ENCODE data around the gene ITK. TPM values are rescaled to one million over a fixed set of nuclear protein-coding genes. Genes with fewer than 3 reads are reported as not detected.

ITK gene
- total and polyA plus RNA-seq, 12 donors: 0.22 to 2.7 (median 0.92) TPM; not detected in 1

GRCh38 chr5:157258450-157258849 is 77.8 kb downstream of the ITK start:
- Histone ChIP-seq H3K27me3 (no peaks in the 10 kb centered on the region), H3K4me3 (no peak overlapping the region), H3K9me3 (replicated peaks in 1 of 3) (no peaks in the 10 kb centered on the region), H3K4me1 (replicated peaks in 1 of 2) (no peaks in the 10 kb centered on the region), H3K27ac (no peak overlapping the region), H3K36me3 (replicated peaks in 1 of 2) (no peaks in the 10 kb centered on the region)
- WGBS, 4 donors: 89 to 94% (median 93%) methylated on average over 6 of the region's 6 CpGs
- intact Hi-C loops (cut with DNase I): loop anchor here (5.0 kb wide), 1 partner anchor 54 kb away; no protein-coding TSS in a partner anchor
- no peak for DNase-seq
- no peak for TF ChIP-seq POLR2A (IDR thresholded peaks at IDR 0.05)
- no peak for TF ChIP-seq CTCF (IDR thresholded peaks at IDR 0.05)

GRCh38 chr5:157259699-157260098 is 79.1 kb downstream of the ITK start:
- intact Hi-C loops (cut with DNase I): loop anchor here (5.0 kb wide), 1 partner anchor 53 kb away; no protein-coding TSS in a partner anchor
- no peaks in the 10 kb centered on the region for H3K9me3 ChIP-seq (replicated peaks in 1 of 3)
- no peaks in the 10 kb centered on the region for H3K4me1 ChIP-seq (replicated peaks in 1 of 2)
- no peak overlapping the region for H3K27ac ChIP-seq
- H3K4me3 ChIP-seq: no peak overlapping the region
- H3K27me3 ChIP-seq: no peaks in the 10 kb centered on the region
- H3K36me3 ChIP-seq (replicated peaks in 1 of 2): no peaks in the 10 kb centered on the region
- TF ChIP-seq POLR2A (IDR thresholded peaks at IDR 0.05) (no peak), CTCF (IDR thresholded peaks at IDR 0.05) (no peak)
- WGBS, 4 donors: 79 to 91% (median 85%) methylated on average over 4 of the region's 4 CpGs
- DNase-seq: no peak

DNA sequence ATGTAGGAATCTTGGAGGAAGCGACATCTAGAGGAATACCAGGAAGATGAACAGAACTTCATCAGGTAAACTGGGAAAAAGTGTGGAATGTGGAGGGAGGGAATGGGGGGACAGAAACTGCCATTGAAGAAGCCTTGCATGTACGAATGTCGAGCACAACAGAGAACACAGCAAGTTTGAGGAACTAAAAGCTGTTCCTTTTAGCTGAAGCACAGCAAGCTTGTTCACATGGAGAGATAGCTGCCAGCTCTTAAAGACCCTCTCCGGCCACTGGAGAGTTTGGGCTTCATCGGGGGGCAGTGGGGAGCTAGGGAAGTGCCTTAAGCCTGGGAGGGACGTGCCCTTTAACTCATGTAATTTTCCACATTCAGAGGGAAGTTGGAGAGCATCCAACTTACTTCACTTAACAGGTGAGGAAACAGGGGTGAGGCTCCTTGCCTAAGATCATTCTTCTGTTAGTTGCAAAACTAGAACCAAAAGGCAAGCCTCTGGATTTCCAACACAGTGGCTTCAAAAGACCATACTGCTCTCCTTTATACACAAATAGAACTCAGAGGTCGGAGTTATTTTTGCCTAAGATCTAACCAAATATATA is 83.0 kb downstream of the ITK start:
- Histone ChIP-seq H3K36me3 (replicated peaks in 1 of 2) (no peaks in the 10 kb centered on the region), H3K27ac (no peak overlapping the region), H3K9me3 (replicated peaks in 1 of 3) (no peaks in the 10 kb centered on the region), H3K4me3 (no peak overlapping the region), H3K27me3 (no peaks in the 10 kb centered on the region), H3K4me1 (replicated peaks in 1 of 2) (peaks cover 5 to 23% of the 10 kb centered on the region in 2 donors)
- TF ChIP-seq POLR2A (IDR thresholded peaks at IDR 0.05) (no peak), CTCF (IDR thresholded peaks at IDR 0.05) (no peak)
- intact Hi-C loops (cut with DNase I): no loop called here
- no peak for DNase-seq
- 68 to 73% (median 70%) methylated on average over 7 of the region's 7 CpGs for WGBS, 4 donors

GRCh38 chr5:157265714-157266285 is 85.2 kb downstream of the ITK start, which contains the start of gene CYFIP2:
TSS of gene CYFIP2 (plus strand) at chr5:157266123. CDS start at chr5:157285362, 19,239 bp downstream.
- Histone ChIP-seq H3K4me1 (replicated peaks in 1 of 2) (peaks cover 10 to 40% of the 10 kb centered on the region in 2 donors), H3K27me3 (no peaks in the 10 kb centered on the region), H3K4me3 (peak within 1 kb of the TSS in 2 of 4 donors; percentile 30 to 94), H3K9me3 (replicated peaks in 1 of 3) (no peaks in the 10 kb centered on the region), H3K27ac (peak within 1 kb of the TSS in 4 of 5 donors; percentile 10 to 70 (median 32)), H3K36me3 (replicated peaks in 1 of 2) (no peaks in the 10 kb centered on the region)
- intact Hi-C loops (cut with DNase I): no loop called here
- WGBS, 4 donors: 0 to 2% (median 1%) methylated on average over 7 to 58 of the region's 58 CpGs
- peak in 6 of 7 donors; percentile 40 to 68 (median 56) for DNase-seq
- TF ChIP-seq CTCF (IDR thresholded peaks at IDR 0.05) (no peak), POLR2A (IDR thresholded peaks at IDR 0.05) (peak; percentile 32 to 34)

Data from adrenal gland (tissue), 12 donors.